ENCODE data around the gene GALNT3. TPM values are rescaled to one million over a fixed set of nuclear protein-coding genes. Genes with fewer than 3 reads are reported as not detected.
A peak's percentile ranks its signal among the peaks of the same experiment; 100 is the strongest.

The GALNT3 gene
- total RNA-seq, 1 donor from 2014 or later, result 28.8 TPM

DNA sequence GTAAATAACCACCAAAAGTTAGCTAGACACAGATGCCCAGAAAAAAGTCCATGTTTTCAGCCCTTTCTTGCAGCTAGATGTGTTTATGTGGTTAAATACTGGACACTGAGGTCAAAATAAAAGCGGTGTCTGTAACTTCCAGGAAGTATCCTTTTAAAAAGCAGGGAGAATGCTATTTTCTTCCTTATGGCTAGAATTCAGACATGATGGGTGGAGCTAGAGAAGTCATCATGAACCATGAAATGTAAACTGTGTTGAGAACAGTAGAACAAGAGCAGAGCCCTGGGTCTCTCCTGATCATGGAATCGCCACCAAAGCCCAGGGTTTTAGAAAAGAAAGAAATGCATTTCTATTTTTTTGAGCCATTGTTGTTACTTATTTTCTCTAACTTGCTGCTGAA, 41.3 kb upstream of the GALNT3 start:
- H3K4me3 Mint-ChIP-seq, result no peak overlapping the region
- no peaks in the 10 kb centered on the region for H3K27me3 Mint-ChIP-seq
- no peak overlapping the region for H3K27ac Mint-ChIP-seq
- peaks cover 3% of the 10 kb centered on the region for H3K36me3 Mint-ChIP-seq
- no peak for DNase-seq (ENCODE audit: extremely low spot score, unreplicated experiment)
- TF ChIP-seq, protein P1, sequence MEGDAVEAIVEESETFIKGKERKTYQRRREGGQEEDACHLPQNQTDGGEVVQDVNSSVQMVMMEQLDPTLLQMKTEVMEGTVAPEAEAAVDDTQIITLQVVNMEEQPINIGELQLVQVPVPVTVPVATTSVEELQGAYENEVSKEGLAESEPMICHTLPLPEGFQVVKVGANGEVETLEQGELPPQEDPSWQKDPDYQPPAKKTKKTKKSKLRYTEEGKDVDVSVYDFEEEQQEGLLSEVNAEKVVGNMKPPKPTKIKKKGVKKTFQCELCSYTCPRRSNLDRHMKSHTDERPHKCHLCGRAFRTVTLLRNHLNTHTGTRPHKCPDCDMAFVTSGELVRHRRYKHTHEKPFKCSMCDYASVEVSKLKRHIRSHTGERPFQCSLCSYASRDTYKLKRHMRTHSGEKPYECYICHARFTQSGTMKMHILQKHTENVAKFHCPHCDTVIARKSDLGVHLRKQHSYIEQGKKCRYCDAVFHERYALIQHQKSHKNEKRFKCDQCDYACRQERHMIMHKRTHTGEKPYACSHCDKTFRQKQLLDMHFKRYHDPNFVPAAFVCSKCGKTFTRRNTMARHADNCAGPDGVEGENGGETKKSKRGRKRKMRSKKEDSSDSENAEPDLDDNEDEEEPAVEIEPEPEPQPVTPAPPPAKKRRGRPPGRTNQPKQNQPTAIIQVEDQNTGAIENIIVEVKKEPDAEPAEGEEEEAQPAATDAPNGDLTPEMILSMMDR (conservative IDR thresholded peaks at IDR 0.05), result no peak
- H3K4me1 Mint-ChIP-seq (ENCODE audit: unreplicated experiment), result no peaks in the 10 kb centered on the region
- no peaks in the 10 kb centered on the region for H3K9me3 Mint-ChIP-seq

DNA sequence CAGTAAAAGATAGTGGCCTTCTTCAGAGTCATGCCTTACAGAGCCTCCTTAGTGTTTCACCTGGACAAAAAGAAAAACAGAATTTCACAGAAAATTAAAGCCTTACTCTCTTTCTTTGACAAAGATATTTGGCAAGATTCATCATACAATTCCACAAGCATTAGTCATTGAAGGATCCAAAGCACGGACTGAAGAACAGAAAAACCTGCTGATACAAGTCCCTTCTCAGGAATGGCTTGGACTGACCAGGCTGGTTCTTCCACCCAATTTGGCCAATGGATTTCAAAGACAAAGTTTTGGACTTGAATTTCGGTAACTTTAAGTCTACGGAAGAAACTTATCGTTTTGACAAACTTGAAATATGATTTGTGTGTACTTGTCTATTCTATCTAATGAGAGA, 39.1 kb upstream of the GALNT3 start:
- TF ChIP-seq, protein P1 (conservative IDR thresholded peaks at IDR 0.05), result no peak

DNA sequence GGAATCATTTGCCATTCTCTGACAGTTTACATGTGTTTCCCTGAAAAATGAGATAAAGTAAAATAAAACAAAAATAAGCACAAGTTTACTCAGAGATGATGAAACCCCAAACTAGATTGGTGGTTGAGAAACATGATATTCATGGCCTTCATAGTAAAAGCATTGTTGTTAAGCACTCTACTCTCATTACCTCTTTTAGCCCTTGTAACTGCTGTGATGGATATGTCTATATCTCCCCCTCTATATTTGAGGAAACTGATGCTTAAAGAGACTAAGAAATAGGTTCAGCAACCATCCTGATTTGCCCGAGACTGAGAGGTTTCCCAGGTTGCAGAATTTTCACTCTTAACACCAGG, 33.9 kb upstream of the GALNT3 start:
- no peaks in the 10 kb centered on the region for H3K9me3 Mint-ChIP-seq
- H3K27me3 Mint-ChIP-seq, result no peaks in the 10 kb centered on the region
- TF ChIP-seq, protein P1 (conservative IDR thresholded peaks at IDR 0.05), result no peak
- peaks cover 21% of the 10 kb centered on the region for H3K4me1 Mint-ChIP-seq (ENCODE audit: unreplicated experiment)
- H3K36me3 Mint-ChIP-seq, result peaks cover 3% of the 10 kb centered on the region
- no peak overlapping the region for H3K4me3 Mint-ChIP-seq
- H3K27ac Mint-ChIP-seq, result no peak overlapping the region
- DNase-seq (ENCODE audit: extremely low spot score, unreplicated experiment), result no peak

More for the DNA sequence above, 39.1 kb upstream of the GALNT3 start:
- H3K27ac Mint-ChIP-seq, result peak overlapping the region; percentile 72
- H3K4me1 Mint-ChIP-seq (ENCODE audit: unreplicated experiment), result no peaks in the 10 kb centered on the region
- H3K4me3 Mint-ChIP-seq, result no peak overlapping the region
- peaks cover 3% of the 10 kb centered on the region for H3K36me3 Mint-ChIP-seq
- no peak for DNase-seq (ENCODE audit: extremely low spot score, unreplicated experiment)
- no peaks in the 10 kb centered on the region for H3K27me3 Mint-ChIP-seq
- no peaks in the 10 kb centered on the region for H3K9me3 Mint-ChIP-seq

DNA sequence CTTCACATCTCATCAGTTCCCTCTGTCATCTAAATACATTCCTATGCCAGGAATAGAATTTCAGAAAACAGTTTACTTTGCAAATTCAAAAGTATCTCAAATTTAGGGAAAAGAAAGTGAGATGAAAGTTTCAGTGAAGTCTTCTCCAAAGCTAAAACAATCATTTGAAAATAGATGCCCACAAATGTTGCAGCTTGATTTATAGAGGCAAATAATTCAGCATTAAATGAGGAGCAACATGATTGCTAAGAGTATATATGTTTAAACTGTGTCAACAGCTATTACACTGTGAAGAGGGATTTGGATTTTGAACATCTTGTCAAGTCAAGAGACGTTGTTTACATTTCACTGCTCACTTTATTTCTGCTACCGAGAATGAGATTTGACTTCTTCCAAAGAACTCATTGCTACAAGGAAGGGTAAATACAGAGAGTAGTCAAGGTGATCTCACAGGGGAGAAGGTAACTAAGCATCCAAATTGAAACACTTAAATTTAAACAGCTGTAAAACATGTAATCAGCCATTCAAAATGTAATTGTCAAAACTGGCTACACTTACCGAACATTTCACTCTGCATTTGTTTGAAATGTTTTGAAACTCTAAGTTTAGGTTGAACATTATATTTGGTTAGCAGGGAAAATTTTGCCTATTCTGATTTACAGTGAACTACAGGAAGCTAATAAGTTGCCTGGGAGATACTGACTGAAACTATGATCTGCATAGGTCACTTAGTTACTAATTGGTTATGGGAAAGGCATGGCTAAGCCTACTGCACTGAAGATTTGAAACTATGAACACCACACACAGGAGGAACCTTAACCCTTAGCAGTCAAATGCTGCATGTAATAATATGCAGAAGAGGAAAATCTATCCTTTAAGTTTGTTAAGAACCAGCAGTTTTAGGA, 33.2 kb upstream of the GALNT3 start:
- Mint-ChIP-seq H3K36me3 (peaks cover 3% of the 10 kb centered on the region), H3K4me3 (no peak overlapping the region), H3K9me3 (no peaks in the 10 kb centered on the region), H3K27ac (no peak overlapping the region), H3K27me3 (no peaks in the 10 kb centered on the region), H3K4me1 (ENCODE audit: unreplicated experiment) (peaks cover 21% of the 10 kb centered on the region)
- TF ChIP-seq, protein P1 (conservative IDR thresholded peaks at IDR 0.05), result no peak
- no peak for DNase-seq (ENCODE audit: extremely low spot score, unreplicated experiment)

DNA sequence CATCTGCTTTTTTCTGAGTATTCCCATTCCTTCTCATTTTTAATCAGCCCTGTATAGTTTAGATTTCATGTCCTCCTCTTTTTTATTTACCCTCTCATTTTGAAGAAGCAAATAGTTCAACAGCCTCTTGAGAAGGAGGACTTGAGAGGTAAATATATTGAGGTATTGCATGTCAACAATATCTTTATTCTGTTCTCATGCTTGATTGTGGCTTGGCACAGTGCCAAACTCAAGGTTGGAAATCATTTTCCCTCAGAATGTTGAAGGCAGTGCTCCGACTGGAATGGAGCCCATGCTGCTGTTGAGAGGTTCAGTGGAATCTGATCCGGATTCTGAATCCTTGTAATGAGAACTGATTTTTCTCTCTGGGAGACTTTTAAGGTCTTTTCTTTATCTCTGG, 31.0 kb upstream of the GALNT3 start:
- no peaks in the 10 kb centered on the region for H3K27me3 Mint-ChIP-seq
- H3K36me3 Mint-ChIP-seq, result no peaks in the 10 kb centered on the region

More for the DNA sequence above, 31.0 kb upstream of the GALNT3 start:
- no peak for DNase-seq (ENCODE audit: extremely low spot score, unreplicated experiment)
- TF ChIP-seq, protein P1 (conservative IDR thresholded peaks at IDR 0.05), result no peak
- Mint-ChIP-seq H3K4me3 (no peak overlapping the region), H3K9me3 (no peaks in the 10 kb centered on the region), H3K27ac (no peak overlapping the region), H3K4me1 (ENCODE audit: unreplicated experiment) (peaks cover 21% of the 10 kb centered on the region)
